Measurements from ENCODE around the gene MTMR1.

Gene MTMR1

DNA sequence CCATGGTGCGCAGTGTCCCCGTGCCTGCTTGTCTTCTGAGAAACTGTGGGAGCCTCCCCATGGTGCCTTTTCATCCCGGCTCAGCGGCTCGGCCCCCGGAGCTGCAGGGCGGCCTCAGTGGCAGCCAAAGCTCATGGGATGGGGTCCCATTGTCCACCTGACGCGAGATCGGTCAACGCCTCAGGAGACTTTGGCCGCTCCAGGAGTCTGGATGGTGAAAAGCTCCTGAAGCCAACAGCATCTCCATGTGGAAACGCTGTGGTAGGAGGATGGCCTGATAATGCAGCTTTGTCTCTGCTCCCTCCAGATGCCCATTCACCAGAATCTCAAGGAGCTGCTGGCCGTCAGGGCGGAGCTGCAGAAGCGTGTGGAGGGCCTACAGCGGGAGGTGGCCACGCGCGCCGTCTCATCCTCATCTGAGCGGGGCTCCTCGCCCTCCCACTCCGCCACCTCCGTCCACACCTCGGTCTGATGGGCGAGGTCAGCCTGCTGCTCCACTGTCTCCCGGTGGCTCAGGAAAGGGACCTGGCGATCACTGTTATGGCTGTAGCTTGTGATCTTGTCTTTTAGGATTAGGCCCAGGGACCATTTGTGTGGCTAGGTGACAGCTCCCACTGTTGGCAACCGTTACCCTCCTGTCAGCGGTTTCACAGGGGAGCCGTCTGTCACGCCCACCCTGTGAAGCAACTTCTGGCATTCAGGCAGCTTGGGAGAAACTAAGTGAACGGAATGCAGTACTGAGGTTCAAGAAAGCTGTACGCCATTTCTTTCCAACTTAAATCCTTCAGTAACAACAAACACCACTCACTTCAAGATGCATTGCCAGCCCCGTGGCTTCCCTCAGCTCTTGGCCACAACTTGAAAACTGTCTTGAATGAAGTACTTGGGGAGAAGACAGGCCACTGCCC lies 69.3 kb downstream of the MTMR1 start:
- no peak for DNase-seq (ENCODE audit: low read depth in 1 of 2, low spot score in 1 of 2)

DNA sequence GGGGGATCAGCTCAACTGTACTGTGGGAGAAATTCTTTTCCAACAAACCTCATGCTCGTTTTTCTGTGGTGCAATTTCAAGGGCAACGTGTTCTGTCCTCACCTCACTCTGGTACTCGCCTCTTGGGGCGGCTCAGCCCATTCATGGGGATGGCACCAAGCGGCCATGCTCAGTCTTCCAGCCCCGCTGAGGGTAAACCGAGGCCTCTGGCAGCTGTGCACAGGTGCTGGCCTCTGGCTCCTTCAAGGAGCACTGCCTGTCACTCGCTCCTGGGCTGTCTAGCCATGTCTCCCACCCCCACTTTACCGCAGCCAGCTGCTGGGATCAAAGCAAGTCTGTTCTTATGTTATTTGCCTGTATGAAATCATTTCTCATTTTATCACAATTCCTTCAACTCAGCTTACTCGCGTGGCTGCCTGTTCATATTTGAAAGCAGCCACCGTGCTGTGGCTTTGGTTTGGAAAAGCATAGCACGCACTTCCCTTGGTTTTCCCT lies 70.2 kb downstream of the MTMR1 start:
- DNase-seq (ENCODE audit: low read depth in 1 of 2, low spot score in 1 of 2) = no peak

DNA sequence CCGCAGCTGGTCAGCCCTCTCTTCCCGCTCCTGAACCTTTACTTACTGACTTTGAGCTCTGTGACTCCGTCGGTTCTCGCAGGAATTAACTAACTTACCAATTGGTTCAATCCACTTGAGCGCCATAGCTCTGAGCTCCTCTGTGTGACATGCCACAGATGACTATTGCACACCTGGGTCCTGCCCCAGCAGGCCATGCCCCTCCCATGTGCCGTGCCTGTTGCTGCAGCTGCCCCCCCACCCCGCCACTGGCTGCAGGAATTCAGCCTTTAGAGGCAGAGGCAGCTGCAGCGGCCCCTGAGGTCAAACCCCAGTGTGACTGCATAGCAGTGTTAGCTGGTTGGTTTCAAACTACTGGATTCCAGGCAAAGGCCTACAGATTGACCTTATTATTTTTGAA lies 70.6 kb downstream of the MTMR1 start:
- DNase-seq (ENCODE audit: low read depth in 1 of 2, low spot score in 1 of 2) = no peak

DNA sequence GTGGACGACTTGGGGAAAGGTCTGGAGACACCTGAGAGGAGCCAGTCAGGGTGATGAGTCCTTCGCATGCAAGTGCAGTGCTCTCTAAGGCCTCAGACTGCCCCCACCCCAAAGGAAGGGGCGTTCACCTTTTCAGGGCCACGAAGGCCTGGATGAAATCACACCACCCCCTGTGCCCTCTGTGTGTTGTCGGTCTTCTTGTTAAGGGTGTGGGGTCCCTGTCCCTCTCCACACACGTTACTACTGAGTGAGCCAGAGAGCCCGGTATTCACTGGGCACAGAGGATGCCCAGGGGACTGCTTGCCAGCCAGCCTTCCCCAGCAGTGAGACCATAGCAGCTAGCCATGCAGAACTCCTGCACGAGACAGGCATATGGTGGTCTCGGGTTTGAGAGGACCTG lies 72.0 kb downstream of the MTMR1 start:
- no peak for DNase-seq (ENCODE audit: low read depth in 1 of 2, low spot score in 1 of 2)

DNA sequence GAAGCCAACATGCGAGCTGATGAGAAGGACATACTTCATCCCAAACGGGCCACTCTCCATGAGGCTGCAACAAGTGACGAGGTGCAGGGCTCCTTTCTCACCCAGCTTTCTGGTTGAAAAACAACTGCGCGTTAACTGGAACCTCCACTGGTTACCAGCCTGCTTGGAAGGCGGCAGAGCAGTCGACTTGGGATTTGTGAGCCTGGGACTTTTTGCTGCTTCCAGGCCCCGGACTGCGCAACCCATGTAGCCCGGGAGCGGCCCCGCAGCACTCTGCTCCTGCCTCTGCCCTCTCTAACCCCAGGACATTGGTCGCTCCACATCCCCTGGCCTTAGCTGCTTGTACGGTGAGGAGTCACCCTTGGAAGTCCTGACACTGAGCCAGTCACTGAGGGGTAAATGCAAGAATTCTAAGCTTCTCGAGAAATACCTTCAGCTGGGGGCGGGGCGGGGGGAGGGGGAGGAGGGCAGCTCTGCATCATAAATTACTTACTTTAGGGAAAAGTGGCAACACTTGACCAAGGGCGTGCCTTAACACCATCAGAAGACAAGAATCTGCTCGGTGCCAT lies 72.7 kb downstream of the MTMR1 start:
- no peak for DNase-seq (ENCODE audit: low read depth in 1 of 2, low spot score in 1 of 2)

DNA sequence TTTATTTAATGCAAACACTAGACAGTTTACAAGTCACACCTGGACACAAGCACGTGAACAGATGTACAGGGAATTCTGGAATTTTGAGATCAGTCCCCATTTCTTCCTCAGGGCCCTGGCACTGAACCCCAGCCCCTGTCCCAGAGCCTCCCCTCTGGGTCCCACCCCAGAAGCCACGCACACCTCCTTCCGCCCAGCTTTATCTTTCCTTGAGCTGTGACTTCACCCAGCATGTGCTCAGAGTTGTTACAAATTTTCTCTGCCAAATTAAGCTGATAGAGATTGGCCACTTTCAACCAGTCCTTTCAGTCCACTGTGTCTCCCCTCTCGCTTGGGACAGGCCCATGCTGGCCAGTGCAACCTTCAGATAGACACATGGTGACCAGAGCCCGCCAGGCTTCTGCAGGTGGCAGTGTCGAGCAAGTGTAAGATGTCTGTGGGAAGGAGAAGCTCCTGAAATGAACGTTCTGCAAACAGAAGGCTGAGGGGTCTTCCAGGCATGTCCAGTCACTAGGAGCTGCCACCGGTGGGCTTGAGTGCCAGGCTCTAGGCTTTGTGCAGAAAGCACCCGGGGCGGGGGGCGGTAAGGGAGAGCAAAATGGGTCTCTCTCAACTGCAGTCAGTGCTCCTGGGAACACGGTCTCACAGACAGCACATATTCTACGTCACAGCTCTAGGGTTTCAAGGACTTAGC lies 73.3 kb downstream of the MTMR1 start:
- no peak for DNase-seq (ENCODE audit: low read depth in 1 of 2, low spot score in 1 of 2)

DNA sequence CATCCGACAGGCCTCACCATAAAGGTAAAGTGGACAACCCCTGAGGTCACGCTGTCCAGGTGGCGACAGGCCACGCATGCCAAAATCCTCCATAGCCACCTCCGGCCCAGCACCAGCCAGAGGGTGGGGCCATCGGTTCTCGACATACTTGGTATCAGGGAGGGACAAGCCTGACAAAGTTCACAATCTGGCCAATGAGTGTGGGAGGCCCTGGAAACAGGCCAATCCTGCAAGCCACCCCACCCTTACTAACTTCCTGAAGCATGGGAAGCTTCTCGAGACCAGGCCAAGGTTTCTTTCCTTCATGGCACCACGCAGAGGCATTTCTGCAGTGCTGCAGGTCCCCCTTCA lies 73.8 kb downstream of the MTMR1 start:
- no peak for DNase-seq (ENCODE audit: low read depth in 1 of 2, low spot score in 1 of 2)

DNA sequence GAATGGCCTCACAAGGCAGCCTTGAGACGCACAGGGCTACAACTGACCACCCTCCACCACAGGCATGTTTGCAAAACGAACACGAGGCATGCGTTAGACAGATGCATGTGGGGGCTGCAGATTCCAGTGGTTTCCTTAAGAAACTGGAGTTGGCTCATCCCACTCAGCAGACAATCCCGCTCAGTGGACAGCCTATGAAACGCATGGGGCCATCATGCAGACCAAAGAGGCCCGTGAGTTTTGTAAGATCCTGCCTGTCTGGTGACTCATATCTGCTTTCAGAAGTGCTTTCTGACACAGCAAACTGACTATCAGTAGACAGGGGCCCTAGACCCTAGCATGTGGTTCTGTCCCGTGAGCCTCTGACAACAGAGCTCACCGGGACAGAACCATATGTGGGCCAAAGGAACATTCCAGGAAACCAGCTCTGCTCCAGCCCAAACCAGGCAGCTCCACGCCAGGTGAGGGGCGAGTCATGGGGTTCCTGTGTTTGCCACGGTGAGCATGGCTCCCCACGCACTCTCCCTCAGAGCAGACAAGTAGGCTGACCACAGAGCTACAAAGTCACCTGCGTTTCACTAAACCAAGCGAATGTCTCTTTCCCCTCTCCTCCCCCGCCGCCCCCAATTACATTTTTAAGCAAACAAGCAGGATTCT lies 74.4 kb downstream of the MTMR1 start:
- no peak for DNase-seq (ENCODE audit: low read depth in 1 of 2, low spot score in 1 of 2)

DNA sequence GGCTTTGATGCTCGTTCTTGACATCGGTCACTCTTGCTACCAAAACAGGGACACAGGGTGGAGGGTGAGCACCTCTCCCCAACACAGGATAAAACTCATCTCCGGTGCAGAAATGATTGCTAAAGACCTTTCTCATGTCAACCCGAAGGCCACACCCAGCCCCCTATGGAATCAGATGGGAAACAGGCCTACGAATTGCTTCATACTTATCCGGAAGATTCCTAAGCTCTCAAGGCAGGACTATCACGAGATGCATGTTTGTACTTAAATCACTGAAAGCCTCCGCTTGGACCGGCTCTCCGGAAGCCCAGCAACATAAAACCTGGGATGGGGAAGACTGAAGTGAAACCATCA lies 74.9 kb downstream of the MTMR1 start:
- no peak for DNase-seq (ENCODE audit: low read depth in 1 of 2, low spot score in 1 of 2)

DNA sequence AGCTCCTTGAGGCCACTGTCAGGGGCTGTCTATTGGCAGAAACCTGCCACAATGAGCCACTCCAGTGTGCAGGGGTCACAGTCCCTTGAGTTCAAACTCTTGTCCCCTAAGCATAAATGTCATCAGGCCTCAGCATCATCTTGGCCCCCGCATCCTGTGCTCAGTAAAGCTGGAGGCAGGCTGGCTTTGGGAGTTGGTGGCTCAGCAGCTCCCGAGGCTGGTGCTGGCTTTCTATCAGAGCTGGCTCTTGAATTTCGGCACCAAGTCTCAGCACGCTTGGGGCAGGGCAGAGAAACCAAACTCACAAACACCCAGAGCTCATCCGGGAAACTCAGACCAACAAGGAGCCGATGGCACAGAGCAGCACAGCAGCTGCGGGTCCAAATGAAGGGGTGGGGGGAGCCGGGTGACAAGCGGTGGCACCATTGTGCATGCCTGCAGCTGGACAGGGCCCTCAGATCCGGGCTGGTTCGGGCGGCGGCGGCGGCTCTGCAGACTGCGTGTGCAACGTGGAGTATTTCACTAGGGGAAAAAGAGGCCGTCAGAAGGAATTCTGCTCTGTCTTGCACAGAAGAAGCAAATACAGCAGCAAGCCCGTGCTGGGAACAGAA lies 75.5 kb downstream of the MTMR1 start:
- no peak for DNase-seq (ENCODE audit: low read depth in 1 of 2, low spot score in 1 of 2)

DNA sequence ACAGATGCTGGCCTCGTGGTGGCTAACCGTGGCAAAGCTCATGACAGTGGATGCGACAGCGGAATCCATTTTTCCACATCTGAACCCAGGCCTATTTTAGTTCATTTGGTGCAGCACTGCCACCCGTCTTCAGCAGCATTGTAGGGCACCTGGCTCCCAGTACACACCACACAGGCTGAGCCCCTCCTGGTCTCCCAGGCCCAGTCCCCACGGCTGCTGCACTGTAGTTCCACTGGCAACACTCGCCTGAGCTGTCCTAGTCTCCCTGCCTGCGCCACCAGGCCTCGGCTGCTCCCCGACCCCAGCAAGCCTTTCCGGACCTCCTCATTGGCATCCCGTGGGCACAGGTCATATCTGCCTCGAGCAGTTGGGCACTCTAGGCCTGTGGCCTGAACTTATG lies 76.2 kb downstream of the MTMR1 start:
- no peak for DNase-seq (ENCODE audit: low read depth in 1 of 2, low spot score in 1 of 2)

DNA sequence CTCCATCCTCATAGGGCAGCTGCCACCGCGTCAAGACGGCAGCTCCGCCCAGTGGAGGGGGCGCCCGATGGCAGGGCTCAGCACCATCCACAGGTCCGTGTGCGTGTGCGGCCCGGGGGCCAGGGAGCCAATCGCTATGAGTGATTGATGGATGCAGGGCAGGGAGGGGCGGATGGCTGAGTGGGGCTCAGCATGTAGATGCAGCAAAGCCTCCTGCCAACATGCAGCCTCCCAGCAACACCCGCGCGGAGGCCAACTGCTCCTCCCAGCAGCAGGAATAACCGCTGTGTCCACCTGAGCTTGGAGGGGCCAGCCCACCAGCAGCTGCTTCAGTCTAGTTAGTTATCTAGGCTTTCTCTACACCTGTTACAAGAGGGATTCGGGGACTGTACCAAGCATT lies 77.4 kb downstream of the MTMR1 start:
- DNase-seq (ENCODE audit: low read depth in 1 of 2, low spot score in 1 of 2) = no peak

DNA sequence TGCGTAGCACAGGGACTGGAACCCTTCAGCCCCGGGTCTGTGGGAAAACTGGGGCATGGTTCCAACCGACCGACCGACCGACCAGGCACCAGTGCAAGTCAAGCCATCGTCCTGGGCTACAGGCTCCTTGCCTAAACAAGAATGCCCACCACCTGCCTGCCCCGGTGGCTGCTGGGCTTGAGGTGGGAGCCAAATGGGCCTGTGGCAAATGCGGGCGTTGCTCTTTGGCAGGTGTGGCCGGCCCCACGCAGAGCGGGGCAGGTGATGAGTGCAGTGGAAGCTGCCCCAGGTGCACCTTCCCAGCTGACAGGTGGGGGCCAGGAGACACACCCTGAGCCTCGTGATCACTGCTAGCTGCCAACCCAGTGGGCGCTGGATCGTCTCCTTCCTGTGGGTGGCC lies 77.9 kb downstream of the MTMR1 start:
- no peak for DNase-seq (ENCODE audit: low read depth in 1 of 2, low spot score in 1 of 2)

DNA sequence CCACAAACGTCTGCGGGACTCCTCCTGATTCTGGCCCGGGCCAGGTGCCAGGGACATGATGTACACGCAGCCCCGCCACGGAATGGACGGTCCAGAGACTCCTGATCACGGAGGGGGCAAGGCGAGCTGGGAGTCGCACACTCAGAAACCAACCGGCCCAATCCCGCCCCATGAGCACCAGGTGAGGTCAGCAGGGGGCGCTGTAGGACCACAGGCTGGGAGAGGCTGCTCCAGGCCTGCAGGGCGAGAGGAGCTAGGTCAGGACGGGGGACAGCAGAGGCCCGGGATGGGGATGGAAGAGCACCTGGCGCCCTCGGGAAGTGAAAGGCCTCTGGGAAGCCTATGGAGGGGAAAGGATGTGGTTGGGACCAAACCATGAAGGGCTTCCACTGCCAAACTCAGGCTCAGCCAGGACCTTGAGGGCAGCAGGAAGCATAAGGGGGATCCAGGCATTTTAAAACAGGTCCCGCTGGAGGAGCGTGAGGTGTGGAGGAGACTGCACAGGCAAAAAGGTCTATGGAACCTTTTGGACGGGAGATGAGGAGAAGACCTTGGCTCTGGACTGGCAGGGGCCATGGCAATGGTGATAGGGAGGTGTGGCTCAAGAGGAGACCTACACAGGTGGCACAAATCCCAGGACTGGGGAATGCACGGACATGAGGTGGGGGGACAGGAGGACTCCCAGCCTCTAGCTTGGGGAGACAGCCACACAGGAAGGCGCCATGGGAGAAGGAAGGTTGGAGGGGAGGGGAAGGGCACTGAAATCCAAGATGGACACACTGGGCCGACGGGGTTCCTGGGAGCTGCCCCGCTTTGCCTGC lies 79.2 kb downstream of the MTMR1 start:
- DNase-seq (ENCODE audit: low read depth in 1 of 2, low spot score in 1 of 2) = peak; percentile 52 to 57

DNA sequence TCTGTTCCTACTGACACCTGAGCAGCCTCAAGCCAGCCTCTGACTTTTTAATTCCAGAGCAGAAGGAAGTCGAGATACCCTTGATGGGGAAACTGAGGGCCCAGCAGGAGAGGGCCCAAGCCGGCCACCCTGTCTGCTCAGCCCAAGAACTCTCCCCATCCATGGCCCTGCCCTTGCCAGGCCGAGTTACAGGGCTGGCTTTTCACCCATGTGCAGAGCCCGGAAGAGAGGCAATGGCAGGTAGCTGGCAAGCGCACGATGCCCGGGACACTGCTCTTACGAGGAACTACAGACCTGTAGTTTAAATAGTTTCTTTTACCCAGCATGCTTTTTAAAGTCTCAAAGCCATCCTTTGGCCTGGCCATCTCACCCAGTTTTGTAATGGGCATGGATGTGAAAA lies 79.9 kb downstream of the MTMR1 start:
- DNase-seq (ENCODE audit: low read depth in 1 of 2, low spot score in 1 of 2) = no peak

DNA sequence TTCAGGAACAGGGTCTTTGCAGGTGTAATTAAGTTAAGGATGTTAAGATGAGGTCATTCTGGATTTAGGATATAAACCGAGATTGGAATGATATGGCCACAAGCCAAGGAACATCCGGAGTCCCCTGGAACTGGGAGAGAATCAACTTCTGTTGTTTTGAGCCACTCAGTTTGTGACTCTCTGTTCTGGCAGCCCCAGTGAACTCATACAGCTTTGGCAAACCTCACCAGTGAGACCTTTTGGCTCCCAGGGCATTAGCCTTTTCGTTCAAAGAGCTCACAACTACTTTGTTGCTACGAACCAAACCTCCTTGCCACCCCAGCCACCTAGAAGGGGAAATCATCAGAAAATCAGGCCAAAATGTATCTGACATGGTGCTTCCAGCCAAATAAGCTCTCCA lies 80.4 kb downstream of the MTMR1 start:
- no peak for DNase-seq (ENCODE audit: low read depth in 1 of 2, low spot score in 1 of 2)

DNA sequence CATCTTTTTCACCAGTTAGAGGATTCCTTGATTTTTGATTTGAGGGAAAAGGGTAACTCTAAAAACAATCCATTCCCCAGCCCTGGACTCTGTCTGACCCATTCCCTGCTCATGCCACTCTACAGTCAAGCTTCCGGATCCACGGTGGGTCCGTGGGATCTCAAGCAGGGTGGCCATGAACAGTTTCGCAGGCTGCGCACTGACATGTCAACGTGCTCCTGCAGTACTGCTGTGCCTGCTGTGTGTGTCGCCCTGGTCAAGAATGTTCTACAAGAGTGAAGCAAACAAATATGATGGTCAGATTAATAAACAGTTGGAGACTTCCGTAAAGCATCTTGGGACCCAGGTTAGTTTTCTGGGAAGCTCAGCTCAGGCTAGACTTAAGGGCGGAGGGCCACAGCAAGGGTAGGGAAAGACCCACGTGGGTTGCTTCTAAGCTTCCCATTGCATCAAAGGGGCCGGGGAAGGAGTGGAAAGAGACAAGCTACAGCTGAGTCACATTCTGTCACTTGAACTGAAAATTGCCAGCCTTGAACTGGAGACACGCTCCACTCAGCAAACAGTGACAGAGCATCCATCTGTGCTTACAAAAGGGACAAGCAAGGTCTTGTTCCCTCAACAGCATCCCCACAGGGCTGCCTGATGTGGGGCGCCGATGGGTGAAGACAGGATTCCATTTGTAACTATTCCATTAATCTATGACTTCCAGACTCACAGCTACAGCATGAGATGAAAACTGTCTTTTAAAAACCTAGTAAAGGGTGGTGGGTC lies 81.8 kb downstream of the MTMR1 start:
- DNase-seq (ENCODE audit: low read depth in 1 of 2, low spot score in 1 of 2) = no peak

DNA sequence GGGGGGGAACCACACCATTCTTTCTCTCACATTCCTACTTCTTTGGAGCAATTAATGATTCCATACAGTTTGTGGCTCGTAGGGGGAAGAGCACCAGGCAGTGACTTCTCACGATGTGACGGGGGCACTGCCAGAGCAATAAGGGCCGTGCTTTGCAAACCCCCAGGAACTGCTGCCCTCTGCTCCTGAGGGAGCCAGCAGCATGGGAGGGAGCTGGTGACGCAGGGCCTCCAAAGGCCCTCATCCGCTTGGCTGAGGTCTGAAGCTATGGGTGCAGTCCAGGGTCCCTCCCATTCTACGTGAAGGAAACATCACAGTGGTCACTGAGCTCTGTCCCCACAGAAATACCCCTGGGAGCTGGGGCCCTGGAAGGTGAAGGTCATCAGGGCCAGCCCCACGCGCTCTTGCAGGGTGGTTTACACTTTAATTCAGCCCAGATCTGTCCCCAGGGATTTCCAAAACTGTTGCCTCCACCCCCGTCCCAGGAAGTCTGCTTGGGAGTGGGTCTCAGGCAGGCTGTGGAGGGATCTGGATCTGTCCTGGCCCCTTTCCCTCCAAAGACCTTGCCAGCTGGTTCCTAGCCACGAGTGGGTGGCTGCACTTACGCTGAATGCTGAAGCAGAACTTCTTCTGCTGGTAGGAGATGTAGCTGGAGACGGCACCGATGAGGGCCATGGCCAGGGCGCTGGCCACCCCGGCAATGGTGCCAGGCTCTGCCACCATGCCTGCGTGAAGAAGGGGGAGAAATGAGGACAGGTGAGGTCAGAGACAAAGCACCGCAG lies 82.6 kb downstream of the MTMR1 start:
- no peak for DNase-seq (ENCODE audit: low read depth in 1 of 2, low spot score in 1 of 2)

All from activated T-helper 1 cell treated with anti-CD3 and anti-CD28 coated beads, Interleukin-2, amount 50 U/mL, for 16 hours (primary cell).